Activated CD4-positive, alpha-beta T cell treated with anti-CD3 and anti-CD28 coated beads, Interleukin-2, amount 50 U/mL, for 16 hours (primary cell): ENCODE data around the gene A4GALT.
"Not testable (repeated sequence)": the region's sequence is repeated elsewhere in the genome, so short reads cannot be mapped to it uniquely, and the experiment has no call there.

Experiments
- DNase-seq: peaks from one replicate; pipeline ENCODE4 v3.0.0-alpha.2; 2020

A4GALT gene, protein sequence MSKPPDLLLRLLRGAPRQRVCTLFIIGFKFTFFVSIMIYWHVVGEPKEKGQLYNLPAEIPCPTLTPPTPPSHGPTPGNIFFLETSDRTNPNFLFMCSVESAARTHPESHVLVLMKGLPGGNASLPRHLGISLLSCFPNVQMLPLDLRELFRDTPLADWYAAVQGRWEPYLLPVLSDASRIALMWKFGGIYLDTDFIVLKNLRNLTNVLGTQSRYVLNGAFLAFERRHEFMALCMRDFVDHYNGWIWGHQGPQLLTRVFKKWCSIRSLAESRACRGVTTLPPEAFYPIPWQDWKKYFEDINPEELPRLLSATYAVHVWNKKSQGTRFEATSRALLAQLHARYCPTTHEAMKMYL

DNA sequence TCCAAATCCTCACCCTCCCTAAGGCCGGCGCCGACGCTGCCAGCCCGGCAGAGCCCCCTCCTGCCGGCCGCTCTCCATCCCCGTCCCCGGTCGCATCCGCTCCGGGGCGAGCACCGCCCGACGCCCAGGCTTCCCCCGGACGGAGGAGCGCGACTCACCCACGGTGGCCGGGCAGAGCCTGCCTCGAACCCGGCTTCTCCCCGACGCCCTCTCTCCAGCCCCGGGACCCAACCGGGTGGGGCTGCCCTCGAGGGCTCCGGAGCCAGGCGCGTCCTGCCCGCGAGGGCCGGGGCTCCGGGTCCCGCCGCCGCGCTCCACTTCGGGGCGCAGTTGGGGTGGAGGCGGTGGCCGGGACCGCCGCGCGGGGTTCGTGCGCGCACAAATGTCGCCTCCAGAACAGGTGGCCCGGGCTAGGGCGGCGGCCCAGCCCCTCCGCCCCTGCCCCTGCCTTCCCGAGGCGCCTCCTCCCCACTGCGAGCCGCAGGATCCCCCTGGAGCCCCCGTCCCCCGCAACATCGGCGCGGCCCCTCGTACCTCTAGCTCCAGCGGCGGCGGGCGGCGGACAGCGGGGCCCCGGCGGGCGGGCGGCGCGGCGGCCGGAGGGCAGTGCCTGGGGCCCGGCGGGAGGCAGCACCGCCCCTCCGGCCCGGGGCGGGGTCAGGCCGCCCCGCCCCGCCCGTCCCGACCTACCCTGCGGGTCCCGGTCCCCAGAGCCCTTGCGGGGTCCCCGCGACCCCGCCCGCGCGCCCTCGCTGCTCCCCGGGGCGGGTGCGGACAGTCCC is at the start of gene A4GALT:
Gene A4GALT (minus strand): TSS at position 608 of the 782 bp plus-strand sequence. CDS start 26,919 bp downstream, outside the sequence.
- no peak for DNase-seq

DNA sequence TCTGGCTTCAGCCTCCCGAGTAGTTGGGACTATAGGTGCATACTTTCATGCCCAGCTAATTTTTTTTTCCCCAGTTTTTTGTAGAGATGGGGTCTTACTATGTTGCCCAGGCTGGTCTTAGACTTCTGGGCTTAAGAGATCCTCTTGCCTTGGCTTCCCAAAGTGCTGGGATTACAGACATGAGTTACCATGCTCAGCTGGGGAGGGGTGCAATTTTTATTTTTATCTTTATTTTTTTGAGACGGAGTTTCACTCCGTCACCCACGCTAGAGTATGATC is 49.7 kb upstream of the A4GALT start:
- DNase-seq: no peak

DNA sequence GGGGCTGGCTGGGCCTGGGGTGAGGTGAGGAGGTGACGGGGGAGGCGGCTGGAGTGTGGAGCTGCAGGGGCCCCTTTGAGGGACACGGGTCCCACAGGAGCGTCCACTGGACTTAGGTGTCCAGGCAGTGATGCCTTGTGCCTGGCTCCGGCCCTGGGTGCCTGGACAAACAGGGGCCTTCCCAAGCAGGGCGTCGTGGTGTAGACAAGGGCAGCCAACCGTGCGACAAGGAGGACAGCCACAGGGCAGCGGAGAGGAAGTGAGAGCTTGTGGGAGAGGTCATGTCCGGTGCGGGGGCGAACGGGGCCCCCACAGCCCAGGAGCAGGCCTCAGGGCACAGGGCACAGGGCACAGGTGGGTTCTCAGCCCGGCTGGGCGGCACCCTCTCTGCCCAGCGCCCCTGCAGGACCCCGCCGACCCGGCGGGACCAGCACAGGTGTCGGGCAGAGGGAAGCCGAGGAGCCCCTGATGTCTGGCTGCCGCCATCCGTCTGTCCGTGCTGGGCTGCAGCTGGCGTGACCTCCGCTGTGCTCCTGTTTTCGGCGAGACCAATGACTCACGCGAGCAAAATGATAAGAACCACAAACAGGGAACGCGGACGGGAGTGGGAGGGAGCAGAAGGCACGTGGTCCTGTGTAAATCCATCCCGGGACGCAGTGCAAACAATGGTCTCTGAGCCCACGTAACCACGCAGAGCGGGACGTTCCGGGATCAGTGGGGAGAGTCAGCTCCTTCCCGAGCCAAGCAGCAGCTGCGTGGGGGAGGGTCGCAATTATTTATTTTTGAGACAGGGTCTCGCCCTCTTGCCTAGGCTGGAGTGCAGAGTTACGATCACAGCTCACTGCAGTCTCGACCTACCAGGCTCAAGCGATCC is 49.1 kb upstream of the A4GALT start:
- no peak for DNase-seq

DNA sequence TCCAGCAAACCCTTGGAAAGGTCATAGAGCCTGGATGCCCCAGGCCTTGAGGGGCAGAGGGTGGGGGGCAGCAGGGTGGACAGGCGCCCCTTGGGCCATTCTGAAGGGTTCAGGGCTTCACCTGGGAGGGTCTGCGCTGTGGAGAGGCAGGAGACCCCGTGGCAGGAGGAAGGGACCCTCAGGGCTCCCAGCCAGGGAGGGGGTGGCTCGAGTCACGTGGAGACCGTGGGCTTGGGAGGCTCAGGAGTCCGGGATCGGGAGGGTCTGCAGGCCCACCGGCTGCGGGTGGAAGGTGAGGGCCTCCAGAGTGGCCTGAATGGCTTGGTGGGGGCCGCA is 48.5 kb upstream of the A4GALT start:
- DNase-seq: no peak

DNA sequence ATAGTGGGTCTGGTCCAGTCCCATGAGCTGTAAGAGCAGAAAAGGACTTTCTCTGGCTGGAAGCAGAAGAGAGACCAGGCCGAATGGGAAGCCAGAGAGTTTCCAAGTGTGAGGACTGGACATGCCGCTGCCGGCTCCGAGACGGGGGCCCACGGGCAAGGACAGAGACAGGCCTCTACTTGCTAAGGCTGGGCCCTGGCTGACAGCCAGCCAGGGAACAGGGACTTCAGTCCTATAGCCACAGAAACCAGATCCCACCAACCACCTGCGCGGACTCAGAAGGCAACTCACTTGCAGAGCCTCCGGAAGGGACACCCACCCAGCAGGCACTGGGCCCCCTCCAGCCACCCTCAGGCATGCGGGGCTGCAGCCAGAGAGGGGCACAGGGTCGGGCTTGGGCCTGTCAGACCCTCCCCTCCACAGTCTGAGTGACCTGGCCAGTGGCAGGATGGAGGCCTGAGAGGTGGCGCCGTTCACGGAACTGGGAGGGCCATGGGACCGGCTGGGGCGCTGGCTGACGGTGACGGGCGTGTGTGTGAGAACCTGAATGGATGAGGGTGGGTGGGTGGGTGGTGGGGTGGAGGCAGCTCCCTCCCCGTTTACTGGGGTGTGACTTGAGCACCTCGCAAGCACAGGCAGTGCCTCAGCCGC is 47.8 kb upstream of the A4GALT start:
- DNase-seq: no peak

DNA sequence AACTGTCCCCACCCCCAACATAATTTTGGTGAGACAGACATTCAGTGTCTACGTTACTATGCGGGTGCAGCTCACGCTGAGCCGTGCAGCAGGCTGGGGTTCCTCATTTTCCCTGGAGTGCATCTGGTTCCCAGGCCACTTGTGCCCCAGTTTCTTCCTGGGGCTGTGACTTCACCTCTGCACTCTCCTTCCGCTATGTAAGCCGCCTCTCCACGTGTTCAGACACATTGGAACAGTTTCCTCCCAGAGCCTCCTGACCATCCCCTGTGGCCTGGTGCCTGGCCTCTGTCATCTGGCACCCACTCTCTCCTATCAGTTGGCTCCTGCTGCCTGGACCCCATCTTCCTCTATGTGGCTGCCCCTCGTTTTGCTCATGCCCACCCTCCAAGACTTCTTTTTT is 46.2 kb upstream of the A4GALT start:
- no peak for DNase-seq

DNA sequence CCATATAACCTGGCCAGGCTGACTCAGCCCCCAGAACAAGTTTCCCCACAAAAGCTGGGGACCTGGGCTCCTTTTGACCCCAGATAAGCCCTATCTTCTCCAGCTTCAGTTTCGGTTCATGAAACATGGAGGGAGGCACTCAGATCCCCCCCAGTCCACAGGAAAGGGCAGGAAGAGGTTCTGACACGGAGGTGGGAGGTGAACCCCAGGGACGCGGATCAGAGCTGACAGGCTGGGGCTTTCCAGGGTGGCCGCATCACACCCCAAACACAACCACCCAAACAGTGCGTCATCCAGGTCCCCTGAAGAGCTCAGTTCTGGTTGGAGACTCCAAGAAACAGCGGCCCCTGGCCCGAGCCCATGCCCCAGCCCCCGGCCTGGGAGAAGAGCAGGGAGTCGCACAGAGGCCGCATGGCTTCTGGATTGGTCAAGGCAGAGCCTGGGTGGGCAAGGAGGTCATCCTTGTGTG is 44.3 kb upstream of the A4GALT start:
- DNase-seq: no peak

DNA sequence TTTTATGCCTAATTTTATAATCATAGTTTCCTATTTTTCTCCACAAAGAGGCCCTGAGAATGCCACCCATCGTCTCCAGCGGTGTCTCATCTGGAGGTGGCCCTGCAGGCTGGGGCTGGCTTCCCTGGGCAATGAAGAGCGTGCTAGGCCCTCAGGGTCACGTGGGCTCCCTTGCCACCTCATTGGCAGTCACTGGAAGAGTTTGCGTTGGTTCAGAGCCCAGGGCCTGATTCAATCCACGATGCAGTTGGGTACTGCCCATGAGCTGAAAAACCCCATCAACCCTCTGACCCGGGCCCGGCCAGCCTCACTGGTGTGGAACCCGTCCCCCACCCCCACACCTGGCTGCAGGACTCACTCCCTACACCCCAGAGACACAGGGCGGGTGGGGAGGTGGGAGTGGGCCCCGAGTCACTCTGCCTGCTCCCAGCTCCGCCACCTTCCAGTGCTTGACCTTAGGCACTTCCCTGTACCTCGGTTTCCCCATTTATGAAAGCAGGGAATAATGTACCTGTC is 43.4 kb upstream of the A4GALT start:
- no peak for DNase-seq

DNA sequence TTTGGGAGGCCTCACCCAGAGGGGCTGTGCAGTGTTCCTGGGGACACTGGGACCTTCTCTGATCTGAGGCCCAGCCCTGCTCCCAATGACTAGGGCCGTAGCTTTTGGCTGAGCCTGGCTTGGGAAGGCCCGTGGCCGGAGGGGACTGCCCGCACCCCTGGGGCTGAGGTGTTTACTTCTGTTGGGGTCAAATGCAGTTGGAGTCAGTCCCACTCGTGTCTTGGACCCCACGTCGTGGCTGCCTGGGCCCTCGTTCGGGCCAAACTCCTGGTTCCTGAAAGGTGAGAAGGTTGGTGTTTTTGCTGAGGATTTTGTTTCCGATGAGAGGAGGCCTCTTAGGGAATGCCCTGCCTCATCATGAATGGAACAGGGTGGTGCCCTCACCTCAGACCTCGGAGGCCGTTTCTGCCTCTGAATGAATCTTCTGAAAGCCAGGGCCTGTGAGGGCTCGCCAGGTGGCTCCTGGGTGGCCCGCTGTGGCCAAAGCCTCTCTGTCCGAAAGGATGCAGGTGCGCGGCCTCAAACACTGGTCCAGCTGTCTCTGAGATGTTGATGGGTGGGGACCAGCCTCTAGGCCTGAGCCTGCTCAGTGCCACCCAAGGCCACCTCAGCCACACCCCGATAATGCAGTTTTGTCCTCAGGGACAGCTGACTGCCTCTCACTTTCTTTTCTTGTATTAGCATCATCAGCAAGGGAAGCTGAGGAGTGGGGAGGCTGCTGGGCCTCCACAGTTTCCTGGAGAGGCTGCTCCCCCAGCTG is 40.3 kb upstream of the A4GALT start:
- DNase-seq: no peak

DNA sequence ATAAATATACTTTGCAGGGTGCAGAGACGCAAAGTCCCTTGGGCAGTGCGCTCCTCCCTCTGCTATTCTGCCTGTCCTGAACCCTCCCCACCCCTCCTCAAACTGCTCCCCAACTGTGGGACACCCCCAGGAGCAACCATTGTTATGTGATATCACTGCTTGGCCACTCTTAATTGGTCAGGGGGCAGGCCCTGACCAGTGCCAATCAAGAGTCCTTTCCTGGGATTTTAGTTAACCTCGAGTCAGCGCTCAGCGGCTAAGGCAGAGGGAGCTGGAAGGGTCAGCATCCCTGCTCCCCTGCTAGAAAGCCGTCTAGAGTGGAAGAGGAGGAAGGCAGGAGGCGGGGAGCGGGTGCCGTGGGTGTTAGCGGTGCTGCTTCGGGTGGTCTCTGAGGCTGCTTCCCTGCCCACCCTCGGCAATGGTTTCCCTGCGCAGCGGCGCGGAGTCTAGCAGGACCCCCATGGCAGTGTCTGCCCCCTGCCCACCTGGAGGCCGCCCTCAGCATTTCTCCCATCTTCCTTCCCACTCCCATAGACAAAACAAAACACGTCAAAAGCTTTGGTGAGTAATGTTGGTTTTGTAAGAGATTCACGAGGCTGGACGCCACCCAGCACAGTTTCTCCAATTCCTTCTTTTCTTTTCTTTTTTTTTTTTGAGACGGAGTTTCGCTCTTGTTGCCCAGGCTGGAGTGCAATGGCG is 38.4 kb upstream of the A4GALT start:
- no peak for DNase-seq

DNA sequence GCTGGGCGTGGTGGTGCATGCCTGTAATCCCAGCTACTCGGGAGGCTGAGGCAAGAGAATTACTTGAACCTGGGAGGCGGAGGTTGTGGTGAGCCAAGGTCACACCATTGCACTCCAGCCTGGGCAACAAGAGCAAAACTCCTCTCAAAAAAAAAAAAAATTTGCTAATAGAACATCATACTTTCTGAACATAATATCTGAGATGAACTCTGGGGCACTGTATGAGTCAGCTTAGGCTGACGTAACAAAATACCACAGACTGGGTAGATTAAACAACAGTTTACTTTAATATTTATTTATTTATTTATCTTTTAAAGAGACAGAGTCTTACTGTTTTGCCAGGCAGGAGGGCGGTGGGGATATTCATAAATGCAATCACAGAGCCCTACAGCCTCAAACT is 34.9 kb upstream of the A4GALT start:
- DNase-seq: not testable (repeated sequence)

DNA sequence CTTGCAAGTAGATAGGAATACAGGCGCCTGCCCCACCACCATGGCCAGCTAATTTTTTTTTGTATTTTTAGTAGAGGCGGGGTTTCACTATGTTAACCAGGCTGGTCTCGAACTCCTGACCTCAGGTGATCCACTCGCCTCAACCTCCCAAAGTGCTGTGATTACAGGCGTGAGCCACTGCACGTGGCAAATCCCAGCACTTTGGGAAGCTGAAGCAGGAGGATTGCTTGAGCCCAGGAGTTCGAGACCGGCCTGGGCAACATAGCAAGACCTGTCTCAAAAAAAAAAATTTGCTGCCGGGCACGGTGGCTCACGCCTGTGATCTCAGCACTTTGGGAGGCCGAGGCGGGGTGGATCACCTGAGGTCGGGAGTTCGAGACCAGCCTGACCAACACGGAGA is 34.5 kb upstream of the A4GALT start:
- not testable (repeated sequence) for DNase-seq

DNA sequence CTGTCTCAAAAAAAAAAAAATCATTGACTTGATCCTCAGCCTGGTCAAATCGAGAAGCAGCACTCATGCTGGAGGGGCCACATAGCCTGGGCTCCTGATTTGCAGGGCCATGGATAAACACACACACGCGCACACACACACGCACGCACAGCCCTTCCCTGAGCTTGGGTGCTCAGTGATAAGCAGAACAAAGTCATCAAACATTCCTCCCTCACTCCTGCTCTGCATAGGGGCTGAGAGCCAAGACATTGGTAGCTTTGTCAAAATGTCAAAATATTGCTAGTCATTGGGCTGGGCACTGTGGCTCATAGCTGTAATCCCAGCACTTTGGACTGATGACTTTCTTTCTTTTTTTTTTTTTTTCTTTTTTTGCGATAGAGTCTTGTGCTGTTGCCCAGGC is 34.0 kb upstream of the A4GALT start:
- DNase-seq: no peak

DNA sequence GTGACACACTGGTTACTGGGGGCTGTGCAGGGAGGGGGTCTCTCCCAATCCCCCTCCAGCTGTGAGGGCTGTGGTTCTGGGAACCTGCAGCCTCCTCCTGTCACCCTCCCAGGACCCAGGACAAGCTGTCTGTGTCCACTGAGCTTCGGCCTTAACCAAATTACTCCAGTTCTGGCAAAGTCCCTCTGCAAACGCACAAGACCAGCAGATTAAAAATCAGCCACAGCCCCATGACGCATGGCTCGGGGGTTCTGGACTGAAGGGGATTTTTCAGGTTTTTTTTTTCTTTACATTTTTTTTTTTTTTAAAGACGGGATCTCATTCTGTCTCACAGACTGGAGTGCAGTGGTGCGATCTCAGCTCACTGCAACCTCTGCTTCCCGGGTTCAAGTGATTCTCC is 32.2 kb upstream of the A4GALT start:
- no peak for DNase-seq

DNA sequence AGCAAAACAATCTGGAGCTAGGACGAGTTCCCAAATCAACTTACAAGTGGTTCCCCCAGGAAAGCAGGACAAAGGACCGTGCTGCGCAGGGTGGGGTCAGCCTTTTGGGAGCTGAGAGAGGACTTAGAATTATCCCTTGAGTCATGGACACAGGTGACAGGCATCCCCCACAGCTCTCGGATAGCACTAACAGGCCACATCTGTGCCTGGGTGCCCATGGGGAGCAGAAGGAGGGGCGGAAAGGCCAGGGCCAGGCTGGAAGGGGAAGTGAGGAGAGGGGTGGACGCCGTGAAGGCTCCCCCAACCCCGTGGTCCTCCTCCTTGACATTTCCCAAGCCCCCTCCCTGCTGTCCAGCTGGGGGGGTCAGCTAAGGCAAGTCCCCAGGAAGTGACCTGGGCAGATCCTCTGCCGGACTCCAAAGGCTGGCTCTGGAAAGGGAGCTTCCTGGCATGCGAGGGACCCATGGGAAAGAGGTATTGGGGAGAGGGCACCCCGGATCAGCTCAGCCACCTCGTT is 31.6 kb upstream of the A4GALT start:
- no peak for DNase-seq

DNA sequence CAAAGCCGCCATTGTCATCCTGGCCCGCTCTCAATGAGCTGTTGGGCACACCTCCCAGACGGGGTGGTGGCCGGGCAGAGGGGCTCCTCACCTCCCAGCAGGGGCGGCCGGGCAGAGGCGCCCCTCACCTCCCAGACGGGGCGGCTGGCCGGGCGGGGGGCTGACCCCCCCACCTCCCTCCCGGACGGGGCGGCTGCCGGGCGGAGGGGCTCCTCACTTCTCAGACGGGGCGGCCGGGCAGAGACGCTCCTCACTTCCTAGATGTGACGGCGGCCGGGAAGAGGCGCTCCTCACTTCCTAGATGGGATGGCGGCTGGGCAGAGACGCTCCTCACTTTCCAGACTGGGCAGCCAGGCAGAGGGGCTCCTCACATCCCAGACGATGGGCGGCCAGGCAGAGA is 29.8 kb upstream of the A4GALT start:
- not testable (repeated sequence) for DNase-seq

DNA sequence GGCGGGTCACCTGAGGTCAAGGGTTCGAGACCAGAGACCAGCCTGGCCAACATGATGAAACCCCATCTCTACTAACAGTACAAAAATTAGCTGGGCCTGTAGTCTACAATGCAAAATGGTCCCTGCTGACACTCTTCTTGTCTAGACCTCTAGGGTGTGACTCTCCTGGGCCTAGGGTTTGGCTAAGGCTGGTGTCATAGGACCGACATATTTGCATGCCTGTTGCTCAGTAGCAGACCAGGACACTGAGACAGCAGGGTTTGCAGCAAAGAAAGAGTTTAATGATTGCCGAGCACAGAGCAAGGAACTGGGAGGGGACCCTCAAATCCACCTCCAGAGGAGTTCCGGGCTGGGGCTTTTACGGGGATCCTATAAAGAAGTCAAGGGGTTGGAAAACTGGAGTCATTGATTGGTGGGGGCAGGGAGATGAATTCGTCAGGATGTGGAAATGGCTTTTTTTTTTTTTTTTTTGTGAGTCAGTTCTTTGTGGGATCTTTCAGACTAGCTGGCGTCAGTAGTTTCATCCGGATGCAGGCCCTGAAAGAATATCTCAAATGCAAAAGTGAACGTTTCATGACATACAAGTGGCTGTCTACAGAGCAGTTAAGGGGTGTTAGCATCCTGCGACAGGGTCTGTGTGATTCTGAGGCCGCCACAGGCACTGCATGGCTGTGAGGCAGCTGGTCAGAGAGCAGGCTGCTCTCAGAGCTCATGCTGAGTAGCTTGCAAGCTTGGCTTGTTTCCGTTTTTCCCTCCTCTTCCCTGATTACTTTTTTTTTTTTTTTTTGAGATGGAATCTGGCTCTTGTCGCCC is 27.2 kb upstream of the A4GALT start:
- no peak for DNase-seq

DNA sequence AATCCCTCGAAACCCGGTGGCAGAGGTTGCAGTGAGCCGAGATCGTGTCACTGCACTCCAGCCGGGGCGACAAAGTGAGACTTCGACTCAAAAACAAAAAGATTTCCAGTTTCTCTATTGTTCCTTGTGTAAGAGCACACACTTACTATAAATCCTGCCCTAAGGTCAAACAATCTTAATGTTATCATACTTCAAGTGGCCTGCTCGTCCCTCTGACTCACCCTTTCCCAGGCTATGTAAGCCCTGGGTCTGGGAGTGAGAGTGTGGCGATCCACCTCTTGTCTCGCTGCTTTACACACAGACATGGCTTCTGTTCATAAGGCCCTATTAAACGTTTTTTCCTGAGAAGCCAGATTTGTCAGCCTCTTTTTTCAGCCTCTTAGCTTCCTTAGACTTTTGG is 24.4 kb upstream of the A4GALT start:
- DNase-seq: no peak

DNA sequence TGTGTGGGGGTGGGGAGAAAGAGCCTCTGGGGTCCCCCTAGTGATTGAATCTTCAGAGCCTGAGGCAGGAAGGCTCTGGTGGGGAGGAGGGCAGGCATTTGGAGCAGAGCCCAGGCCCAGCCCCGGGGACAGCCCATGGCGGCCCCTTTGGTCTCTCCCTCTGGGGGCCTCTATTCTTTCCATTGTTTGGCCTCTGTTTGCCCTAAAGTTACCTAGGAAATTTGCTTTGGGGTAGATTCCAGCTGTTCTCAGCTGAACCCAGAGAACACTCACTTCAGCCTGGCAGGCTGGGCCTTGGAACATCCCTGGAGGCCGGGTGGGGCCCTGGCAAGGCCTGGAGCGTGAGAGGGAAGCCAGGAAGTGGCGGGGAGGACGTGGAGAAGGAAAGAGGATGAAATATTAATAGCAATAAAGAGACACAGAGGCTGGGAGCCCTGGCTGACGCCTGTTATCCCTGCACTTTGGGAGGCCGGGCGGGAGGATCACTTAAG is 22.9 kb upstream of the A4GALT start:
- no peak for DNase-seq

DNA sequence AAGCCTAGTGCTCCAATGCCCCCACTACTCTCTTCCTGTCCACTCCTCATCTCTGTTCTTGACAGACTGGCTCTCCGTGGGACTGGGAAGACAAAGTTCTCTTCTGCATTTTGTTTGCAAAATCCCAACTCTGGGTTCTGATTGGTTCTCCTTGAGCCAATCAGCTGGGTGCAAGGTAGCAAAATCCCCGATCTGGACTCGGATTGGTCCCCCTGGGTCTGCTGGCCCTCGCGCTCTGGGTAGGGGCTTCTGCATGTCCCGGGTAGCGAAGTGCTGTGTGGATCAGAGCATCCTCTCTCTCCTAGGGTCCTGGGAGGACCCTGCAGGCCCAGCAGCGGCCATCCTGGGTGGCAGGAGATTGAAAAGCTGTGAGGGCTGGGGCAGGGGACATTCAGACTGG is 22.3 kb upstream of the A4GALT start:
- DNase-seq: no peak
